ENCODE data around the gene ANKDD1A. TPM values are rescaled to one million over a fixed set of nuclear protein-coding genes. Genes with fewer than 3 reads are reported as not detected.

ANKDD1A gene
- total RNA-seq, 1 donor = 6.2 TPM

DNA sequence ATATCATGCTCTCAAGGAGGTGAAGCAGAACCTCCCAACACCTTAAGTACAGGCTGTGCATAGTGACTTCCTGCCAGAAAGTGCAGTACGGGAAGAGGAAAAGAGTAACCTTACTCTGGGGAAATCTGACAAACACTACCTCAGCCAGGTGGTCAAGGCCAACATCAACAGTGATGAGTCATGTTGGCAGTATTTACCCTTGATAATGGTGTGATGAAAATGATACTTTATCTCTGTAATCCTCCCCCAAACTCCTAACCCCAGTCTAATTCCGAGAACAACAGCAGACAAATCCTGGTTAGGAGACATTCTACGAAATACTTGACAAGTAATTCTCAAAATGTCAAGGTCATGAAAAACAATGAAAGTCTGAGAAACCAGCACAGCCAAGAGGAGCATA is 26.5 kb downstream of the ANKDD1A start:
- no peaks in the 10 kb centered on the region for H3K9me3 ChIP-seq (ENCODE audit: low read depth, low read length)
- peaks cover 6% of the 10 kb centered on the region for H3K4me1 ChIP-seq (ENCODE audit: insufficient read depth, low read length)
- H3K27me3 ChIP-seq (ENCODE audit: insufficient read depth, low read length) = no peaks in the 10 kb centered on the region
- no peak overlapping the region for H3K27ac ChIP-seq (ENCODE audit: low read depth, low read length)
- no peak for DNase-seq (ENCODE audit: insufficient read length, low spot score, missing footprints)
- TF ChIP-seq, protein P1, sequence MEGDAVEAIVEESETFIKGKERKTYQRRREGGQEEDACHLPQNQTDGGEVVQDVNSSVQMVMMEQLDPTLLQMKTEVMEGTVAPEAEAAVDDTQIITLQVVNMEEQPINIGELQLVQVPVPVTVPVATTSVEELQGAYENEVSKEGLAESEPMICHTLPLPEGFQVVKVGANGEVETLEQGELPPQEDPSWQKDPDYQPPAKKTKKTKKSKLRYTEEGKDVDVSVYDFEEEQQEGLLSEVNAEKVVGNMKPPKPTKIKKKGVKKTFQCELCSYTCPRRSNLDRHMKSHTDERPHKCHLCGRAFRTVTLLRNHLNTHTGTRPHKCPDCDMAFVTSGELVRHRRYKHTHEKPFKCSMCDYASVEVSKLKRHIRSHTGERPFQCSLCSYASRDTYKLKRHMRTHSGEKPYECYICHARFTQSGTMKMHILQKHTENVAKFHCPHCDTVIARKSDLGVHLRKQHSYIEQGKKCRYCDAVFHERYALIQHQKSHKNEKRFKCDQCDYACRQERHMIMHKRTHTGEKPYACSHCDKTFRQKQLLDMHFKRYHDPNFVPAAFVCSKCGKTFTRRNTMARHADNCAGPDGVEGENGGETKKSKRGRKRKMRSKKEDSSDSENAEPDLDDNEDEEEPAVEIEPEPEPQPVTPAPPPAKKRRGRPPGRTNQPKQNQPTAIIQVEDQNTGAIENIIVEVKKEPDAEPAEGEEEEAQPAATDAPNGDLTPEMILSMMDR (IDR thresholded peaks at IDR 0.05; ENCODE audit: extremely low read depth, low read depth, low read length) = no peak
- H3K36me3 ChIP-seq (ENCODE audit: insufficient read depth, low read length) = no peaks in the 10 kb centered on the region
- no peaks in the 10 kb centered on the region for H3K79me2 ChIP-seq (ENCODE audit: insufficient read depth, low read length)
- H2AFZ ChIP-seq (ENCODE audit: low read length) = no peak overlapping the region
- no peak overlapping the region for H3K4me2 ChIP-seq (ENCODE audit: insufficient read depth, low read length)
- H4K20me1 ChIP-seq (ENCODE audit: insufficient read depth, low read length) = no peaks in the 10 kb centered on the region
- no peak overlapping the region for H3K4me3 ChIP-seq (ENCODE audit: insufficient read depth, low read length)

GRCh38 chr15:64942356-64942755 is 30.7 kb downstream of the ANKDD1A start:
- Histone ChIP-seq H2AFZ (ENCODE audit: low read length) (no peak overlapping the region), H3K4me2 (ENCODE audit: insufficient read depth, low read length) (no peak overlapping the region), H3K36me3 (ENCODE audit: insufficient read depth, low read length) (no peaks in the 10 kb centered on the region), H3K27ac (ENCODE audit: low read depth, low read length) (no peak overlapping the region), H3K79me2 (ENCODE audit: insufficient read depth, low read length) (no peaks in the 10 kb centered on the region), H3K4me3 (ENCODE audit: insufficient read depth, low read length) (no peak overlapping the region), H3K9me3 (ENCODE audit: low read depth, low read length) (no peaks in the 10 kb centered on the region), H3K4me1 (ENCODE audit: insufficient read depth, low read length) (peaks cover 6% of the 10 kb centered on the region), H4K20me1 (ENCODE audit: insufficient read depth, low read length) (no peaks in the 10 kb centered on the region), H3K27me3 (ENCODE audit: insufficient read depth, low read length) (no peaks in the 10 kb centered on the region)
- no peak for DNase-seq (ENCODE audit: insufficient read length, low spot score, missing footprints)
- TF ChIP-seq, protein P1 (IDR thresholded peaks at IDR 0.05; ENCODE audit: extremely low read depth, low read depth, low read length) = no peak

- H4K20me1 ChIP-seq (ENCODE audit: insufficient read depth, low read length) = no peaks in the 10 kb centered on the region
- no peaks in the 10 kb centered on the region for H3K9me3 ChIP-seq (ENCODE audit: low read depth, low read length)
- H3K79me2 ChIP-seq (ENCODE audit: insufficient read depth, low read length) = no peaks in the 10 kb centered on the region
- no peak overlapping the region for H3K27ac ChIP-seq (ENCODE audit: low read depth, low read length)
- no peak overlapping the region for H2AFZ ChIP-seq (ENCODE audit: low read length)
- no peak overlapping the region for H3K4me3 ChIP-seq (ENCODE audit: insufficient read depth, low read length)
- TF ChIP-seq, protein P1 (IDR thresholded peaks at IDR 0.05; ENCODE audit: extremely low read depth, low read depth, low read length) = no peak
- H3K4me1 ChIP-seq (ENCODE audit: insufficient read depth, low read length) = no peaks in the 10 kb centered on the region
- DNase-seq (ENCODE audit: insufficient read length, low spot score, missing footprints) = no peak
- H3K36me3 ChIP-seq (ENCODE audit: insufficient read depth, low read length) = no peaks in the 10 kb centered on the region
- no peak overlapping the region for H3K4me2 ChIP-seq (ENCODE audit: insufficient read depth, low read length)
- H3K27me3 ChIP-seq (ENCODE audit: insufficient read depth, low read length) = no peaks in the 10 kb centered on the region
Observed at GRCh38 chr15:64943512-64944225, 32.0 kb downstream of the ANKDD1A start.

- Histone ChIP-seq H3K79me2 (ENCODE audit: insufficient read depth, low read length) (no peaks in the 10 kb centered on the region), H3K27ac (ENCODE audit: low read depth, low read length) (no peak overlapping the region), H3K36me3 (ENCODE audit: insufficient read depth, low read length) (no peaks in the 10 kb centered on the region), H3K4me1 (ENCODE audit: insufficient read depth, low read length) (no peaks in the 10 kb centered on the region), H3K27me3 (ENCODE audit: insufficient read depth, low read length) (no peaks in the 10 kb centered on the region), H2AFZ (ENCODE audit: low read length) (no peak overlapping the region), H4K20me1 (ENCODE audit: insufficient read depth, low read length) (no peaks in the 10 kb centered on the region), H3K4me3 (ENCODE audit: insufficient read depth, low read length) (no peak overlapping the region), H3K9me3 (ENCODE audit: low read depth, low read length) (no peaks in the 10 kb centered on the region), H3K4me2 (ENCODE audit: insufficient read depth, low read length) (no peak overlapping the region)
- TF ChIP-seq, protein P1 (IDR thresholded peaks at IDR 0.05; ENCODE audit: extremely low read depth, low read depth, low read length) = no peak
- DNase-seq (ENCODE audit: insufficient read length, low spot score, missing footprints) = no peak
Observed at GRCh38 chr15:64944961-64945360, 33.3 kb downstream of the ANKDD1A start.

Measured in osteoblast (primary cell).